NCI-H82 treated with DMSO at 0.1 percent for 48 hours (cell line): Measurements from ENCODE around the gene WNK3.
"Not testable (repeated sequence)": the region's sequence is repeated elsewhere in the genome, so short reads cannot be mapped to it uniquely, and the experiment has no call there.

ENCODE experiments used
- DNase-seq: peaks from one replicate; lab custom pipeline; 2025; ENCODE audit not compliant: unreplicated experiment; lab: John Stamatoyannopoulos, UW

WNK3 gene

DNA sequence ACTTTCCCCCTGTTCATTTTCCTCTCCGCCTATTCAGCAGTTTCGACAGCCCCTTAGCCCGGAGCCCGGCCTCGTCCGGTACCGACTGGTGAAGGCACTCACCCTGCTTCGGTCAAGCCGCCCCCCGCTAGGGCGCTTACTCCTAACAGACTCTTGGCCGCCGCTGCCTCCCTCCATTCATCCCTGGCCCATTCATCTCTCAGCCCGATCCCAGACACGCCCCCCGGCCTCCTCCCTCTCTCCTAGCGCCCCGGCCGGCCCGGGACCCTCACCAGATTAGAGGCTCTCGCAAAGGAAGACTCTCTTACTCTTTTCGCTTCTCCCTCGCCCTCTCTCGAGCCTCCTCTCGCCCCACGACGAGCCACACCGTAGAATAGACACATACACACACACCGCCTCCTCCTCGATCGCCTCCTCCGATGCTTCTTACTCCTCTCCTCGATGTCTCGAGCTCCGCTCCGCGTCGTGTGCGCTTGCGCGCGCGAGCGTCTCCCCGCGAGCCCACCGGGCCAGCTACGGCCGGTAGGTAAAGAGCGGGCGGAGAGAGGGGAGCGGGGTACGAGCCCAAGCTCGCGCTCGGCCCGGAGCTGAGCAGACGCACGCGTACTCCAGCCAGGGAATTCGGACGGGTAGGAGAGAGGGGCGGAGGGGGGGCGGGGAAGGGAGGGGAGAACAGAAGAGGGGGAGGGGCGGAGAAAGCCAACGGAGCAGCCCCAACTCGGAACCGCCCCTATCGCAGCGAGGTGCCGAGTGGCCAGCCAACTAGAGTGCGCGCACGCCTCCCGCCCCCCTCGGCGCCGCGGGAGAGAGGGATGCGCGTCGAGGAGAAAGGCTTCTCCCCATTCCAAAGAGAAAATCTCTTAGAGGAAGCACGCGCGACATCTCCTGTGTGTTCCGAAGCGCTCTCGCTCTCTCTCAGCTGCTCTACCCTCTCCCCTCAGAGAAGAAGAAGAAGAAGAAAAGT lies at the start of gene WNK3:
Gene WNK3 (minus strand): TSS at position 633 of the 964 bp plus-strand sequence.
- peak; percentile 62 for DNase-seq

DNA sequence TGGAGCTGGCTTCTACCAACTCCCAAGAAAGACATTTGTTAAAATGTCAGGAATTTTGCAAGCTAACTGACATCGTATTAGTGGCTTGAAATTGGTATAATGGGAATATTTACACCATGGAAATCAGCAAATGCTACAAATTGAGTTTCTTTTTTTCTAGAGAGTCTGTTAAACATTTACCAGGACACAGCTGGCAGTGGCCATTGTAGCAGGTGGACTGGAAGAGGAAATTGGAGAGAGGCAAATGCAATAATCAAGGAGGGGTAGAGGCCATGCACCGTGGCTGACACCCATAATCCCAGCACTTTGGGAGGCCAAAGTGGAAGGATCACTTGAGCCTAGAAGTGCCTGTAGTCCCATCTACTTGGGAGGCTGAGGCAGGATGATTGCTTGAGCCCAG lies 49.4 kb upstream of the WNK3 start:
- DNase-seq = no peak

DNA sequence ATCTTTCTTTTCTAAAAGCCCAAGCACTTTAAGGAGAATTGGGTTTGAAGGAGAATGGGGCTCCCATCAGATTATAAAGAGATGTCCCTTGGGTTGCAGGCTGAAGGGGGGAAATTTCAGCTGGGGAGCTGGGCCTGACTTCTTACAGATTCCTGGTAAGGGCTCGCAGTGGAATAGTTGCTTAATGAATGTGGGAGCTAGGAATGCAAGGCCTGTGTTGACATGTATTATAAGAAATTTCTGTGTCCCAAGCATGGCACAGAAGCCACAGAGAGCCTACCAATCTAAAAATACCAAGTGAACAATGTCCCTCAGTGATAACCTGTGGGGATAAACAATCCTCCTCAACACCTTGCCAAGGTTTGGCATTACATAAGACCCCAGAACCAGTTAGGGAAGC lies 39.3 kb upstream of the WNK3 start:
- no peak for DNase-seq

DNA sequence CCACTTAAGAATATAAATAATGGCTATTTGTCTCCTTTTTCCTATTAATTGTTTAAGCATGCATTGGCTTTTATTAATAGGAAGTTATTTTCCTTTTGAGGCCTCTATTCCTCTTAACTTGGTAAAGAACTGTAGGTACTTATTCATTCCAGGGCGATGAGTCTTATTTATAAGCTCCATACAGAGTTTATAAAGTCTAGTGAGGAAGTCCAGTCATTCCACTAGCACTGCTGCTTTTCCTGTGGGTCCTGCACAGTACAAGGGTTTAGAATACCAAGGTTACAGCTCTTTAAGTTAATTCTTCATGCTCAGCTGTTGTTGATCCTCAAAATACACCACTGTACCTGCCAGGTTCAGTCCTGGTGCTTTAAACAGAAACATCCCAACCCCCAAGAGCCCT lies 28.5 kb upstream of the WNK3 start:
- DNase-seq = no peak

- DNase-seq = not testable (repeated sequence)
These were observed 26.8 kb upstream of the WNK3 start for GRCh38 chrX:54384661-54385060.

- DNase-seq = no peak
These were observed 1.6 kb upstream of the WNK3 start for GRCh38 chrX:54359408-54359807.

DNA sequence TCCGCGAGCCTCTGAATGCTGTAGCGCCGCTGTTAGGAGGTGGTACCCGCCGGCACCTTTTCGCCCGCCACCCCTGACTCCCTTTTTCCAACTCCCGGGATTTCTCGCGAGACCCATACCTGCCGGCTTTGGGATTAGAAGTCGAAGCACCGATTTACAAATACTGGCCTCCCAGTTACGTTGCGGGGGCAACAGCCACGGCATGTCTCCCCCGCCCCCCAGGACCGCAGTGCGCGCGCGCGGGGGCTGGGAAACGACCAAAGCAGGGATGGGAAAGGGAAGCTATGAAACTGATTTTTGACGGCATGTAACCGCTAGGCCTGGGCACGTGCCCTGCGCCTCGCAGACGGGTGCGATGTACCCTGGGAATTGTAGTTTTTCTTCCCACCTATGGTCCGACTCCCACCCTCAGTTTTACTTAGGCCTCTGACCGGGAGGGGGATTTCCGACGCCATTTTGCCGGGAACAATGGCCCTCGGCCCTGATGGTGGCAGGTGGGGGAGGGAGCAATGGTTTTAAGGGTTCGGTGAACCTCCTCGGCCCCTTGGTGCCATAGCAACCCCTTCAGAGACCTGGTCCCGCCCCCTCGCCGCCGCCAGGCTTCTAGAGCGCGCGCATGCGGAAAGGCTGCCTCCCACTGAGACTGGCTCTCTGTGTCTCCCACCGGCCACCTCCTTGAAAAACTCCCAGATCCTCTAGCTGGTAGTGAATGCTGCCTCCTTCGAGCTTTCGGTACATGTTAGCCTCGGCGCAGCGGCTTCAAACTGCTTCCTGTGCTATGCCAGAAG lies 772 bp upstream of the WNK3 start:
- DNase-seq = peak; percentile 52

DNA sequence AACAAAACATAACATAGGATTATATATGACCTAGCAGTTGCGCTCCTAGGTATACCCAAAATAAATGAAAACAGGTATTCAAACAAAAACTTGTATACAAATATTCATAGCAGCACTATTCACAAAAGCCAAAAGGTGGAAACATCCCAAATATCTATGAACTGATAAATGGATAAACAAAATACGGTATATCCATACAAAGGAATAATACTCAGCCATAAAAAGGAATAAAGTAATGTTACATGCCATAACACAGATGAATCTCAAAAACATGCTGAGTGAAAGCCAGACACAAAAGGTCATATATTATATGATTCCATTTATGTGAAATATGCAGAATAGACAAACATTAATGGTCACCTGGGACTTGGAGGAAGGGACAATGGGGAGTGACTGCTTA lies 5.2 kb downstream of the WNK3 start:
- no peak for DNase-seq

- DNase-seq = not testable (repeated sequence)
These were observed 20.5 kb downstream of the WNK3 start for GRCh38 chrX:54337383-54337782.

GRCh38 chrX:54325077-54325476 lies 32.8 kb downstream of the WNK3 start:
- no peak for DNase-seq

- no peak for DNase-seq
These were observed 37.8 kb downstream of the WNK3 start for GRCh38 chrX:54320067-54320466.

GRCh38 chrX:54306379-54306778 lies 51.5 kb downstream of the WNK3 start:
- DNase-seq = no peak

DNA sequence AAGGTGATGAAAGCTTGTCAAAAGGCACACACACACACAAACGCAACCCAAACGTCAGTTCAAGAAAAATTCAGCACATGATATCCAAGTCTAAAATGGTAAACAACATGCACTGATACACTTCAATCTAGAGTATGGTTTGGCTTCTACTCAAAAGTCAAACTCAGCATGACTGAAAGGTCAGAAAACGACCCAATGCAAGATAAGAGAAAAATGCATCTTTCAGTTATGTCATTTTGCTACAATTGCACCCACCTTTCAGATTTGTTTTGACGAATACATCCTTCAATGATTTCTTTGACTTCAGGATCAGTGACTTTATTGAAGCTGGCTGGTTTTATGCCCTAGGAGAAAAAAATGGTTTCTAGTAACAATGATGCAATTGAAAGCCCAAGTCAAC lies 56.3 kb downstream of the WNK3 start:
- no peak for DNase-seq

DNA sequence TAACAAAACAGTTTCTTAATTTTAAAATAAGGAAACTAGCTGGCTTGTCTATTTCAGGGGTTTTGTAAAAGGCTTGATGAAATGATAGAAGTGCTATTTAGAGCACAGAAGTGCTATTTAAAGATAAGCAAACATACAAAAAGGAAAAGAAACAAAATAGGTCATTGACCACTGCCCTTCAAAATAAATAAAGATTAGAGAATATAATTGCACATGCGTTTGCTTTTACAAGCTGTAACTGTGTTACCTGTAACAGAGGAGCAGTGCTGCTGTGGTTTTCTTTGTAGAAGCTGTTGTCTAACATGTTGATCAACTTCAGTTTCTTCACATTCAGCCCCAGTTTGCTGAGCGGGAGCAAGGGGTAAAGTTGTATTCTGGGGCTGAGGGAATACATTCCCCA lies 63.5 kb downstream of the WNK3 start:
- DNase-seq = no peak

GRCh38 chrX:54292755-54293154 lies 65.1 kb downstream of the WNK3 start:
- no peak for DNase-seq

DNA sequence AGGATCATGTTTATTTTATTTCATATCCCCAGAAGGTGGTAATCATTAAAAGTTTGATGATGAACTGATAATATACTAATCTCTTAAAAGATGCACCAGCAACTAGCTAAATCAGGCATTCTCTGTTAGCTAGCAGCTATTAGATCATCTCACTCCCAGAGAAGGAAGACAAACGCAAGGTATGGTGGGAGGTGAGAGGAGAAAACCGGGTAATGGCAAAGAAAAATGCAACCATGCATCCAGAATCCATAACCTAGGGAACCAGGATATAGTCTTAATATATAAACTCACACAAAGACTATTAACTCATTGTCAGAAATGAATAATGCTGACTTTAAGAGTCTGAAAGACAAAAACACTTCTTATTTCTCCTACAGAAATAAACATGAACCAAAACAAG lies 66.1 kb downstream of the WNK3 start:
- no peak for DNase-seq

- DNase-seq = no peak
These were observed 68.9 kb downstream of the WNK3 start for GRCh38 chrX:54288968-54289367.

DNA sequence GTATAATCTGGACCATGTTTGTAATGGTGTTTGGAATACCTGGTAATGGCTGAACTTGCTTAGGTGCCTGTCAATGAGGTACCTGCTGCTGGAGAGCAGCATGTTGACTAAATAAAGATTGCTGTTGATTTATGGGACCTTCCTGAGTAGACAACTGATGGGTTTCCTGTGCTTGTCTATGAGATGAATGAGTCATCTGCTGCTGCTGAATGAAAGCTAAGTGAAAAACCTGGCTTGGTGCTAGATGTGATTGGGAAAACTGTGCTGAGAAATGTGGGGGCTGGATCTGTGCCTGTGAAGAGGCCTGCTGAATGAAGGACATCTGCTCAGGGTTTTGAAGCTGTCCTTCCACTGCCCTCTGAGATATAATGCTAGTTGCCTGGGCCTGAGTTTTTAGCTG lies 69.6 kb downstream of the WNK3 start:
- no peak for DNase-seq

DNA sequence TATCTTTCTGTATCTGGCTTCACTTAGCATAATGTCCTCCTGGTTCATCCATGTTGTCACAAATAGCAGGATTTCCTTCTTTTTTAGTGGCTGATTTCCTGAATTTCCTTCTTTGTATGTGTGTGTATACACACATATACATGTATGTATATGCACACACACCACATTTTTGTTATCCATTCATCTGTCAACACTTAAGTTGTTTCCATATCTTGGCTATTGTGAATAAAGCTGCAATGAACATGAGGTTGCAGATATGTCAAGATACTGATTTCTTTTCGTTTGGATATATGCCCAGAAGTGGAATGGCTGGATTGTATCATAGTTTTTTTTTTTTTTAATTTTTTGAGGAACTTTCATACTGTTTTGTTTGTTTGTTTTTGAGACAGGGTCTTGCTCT lies 76.2 kb downstream of the WNK3 start:
- DNase-seq = no peak

DNA sequence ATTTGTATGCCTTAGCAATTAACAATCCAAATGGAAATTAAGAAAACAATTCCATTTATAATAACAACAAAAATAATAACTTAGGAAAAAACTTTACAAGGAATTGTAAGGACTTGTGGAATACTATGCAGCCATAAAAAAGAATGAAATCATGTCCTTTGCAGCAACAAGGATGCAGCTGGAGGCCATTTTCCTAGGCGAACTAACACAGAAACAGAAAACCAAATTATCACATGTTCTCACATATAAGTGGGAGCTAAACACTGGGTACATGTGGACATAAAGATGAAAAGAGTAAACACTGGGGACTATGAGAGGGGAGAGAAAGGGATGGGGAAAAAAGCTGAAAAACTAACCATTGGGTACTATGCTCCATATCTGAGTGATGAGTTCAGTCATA lies 77.4 kb downstream of the WNK3 start:
- no peak for DNase-seq

- no peak for DNase-seq
These were observed 86.2 kb downstream of the WNK3 start for GRCh38 chrX:54271664-54272063.

DNA sequence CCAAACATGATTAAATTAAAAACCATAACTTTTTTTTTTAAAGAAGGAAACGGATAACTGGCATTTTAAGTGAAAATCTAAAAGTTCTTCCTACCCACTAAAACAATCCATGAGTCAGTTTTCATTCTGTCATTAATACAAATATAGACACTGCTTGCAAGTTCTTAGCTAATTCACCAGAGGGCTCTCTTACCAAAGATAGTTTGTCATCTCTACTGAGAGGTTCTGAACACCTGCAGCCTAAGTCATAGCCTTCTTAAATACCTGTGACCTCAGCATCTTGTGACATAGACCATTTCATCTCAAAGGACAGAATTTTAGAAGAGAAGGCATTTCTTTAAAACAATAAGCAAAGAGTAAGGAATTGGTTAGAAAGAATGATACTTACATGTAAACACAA lies 109.5 kb downstream of the WNK3 start:
- no peak for DNase-seq
